HEK293 (cell line): ENCODE results near the gene WDFY2.

Experiments used
- KLF16 ChIP-seq: fragments of 450-650 bp; formaldehyde crosslinking; IDR thresholded peaks from 2 replicates; pipeline ENCODE4 v1.5.1; 2017; ENCODE audit warnings: missing biosample characterization, missing genetic modification characterization
- KLF9 ChIP-seq: fragments of 450-650 bp; formaldehyde crosslinking; IDR thresholded peaks from 2 replicates; pipeline ENCODE4 v1.5.1; 2016; ENCODE audit warnings: missing biosample characterization, missing genetic modification characterization, low read depth
- MEIS1 ChIP-seq: sonication (generic); formaldehyde crosslinking; IDR thresholded peaks from 2 replicates; pipeline ENCODE4 v1.8.1; 2022; ENCODE audit warnings: missing genetic modification reagents, mild to moderate bottlenecking, borderline replicate concordance
- YY1 ChIP-seq: fragments of 450-650 bp; formaldehyde crosslinking; IDR thresholded peaks from 2 replicates; pipeline ENCODE4 v1.5.1; 2018; ENCODE audit warnings: missing biosample characterization, missing genetic modification characterization
- ZNF114 ChIP-seq: fragments of 450-650 bp; formaldehyde crosslinking; IDR thresholded peaks from 2 replicates; pipeline ENCODE4 v1.5.0; 2017; ENCODE audit warnings: missing biosample characterization, missing genetic modification characterization
- ZNF184 ChIP-seq: fragments of 450-650 bp; IDR thresholded peaks from 2 replicates; pipeline ENCODE4 v1.5.1; 2018; ENCODE audit warnings: missing biosample characterization, mild to moderate bottlenecking, missing genetic modification characterization
- ZNF280C ChIP-seq: fragments of 450-650 bp; formaldehyde crosslinking; IDR thresholded peaks from 2 replicates; pipeline ENCODE4 v1.5.1; 2016; ENCODE audit warnings: missing biosample characterization, missing genetic modification characterization
- ZNF292 ChIP-seq: fragments of 450-650 bp; formaldehyde crosslinking; IDR thresholded peaks from 2 replicates; pipeline ENCODE4 v1.5.1; 2016; ENCODE audit warnings: low read depth, missing biosample characterization, missing genetic modification characterization, borderline replicate concordance
- ZNF585B ChIP-seq: fragments of 450-650 bp; formaldehyde crosslinking; IDR thresholded peaks from 2 replicates; pipeline ENCODE4 v1.5.1; 2016; ENCODE audit warnings: missing biosample characterization, missing genetic modification characterization
- ZNF596 ChIP-seq: fragments of 450-650 bp; IDR thresholded peaks from 2 replicates; pipeline ENCODE4 v1.5.0; 2018; ENCODE audit warnings: missing biosample characterization, mild to moderate bottlenecking, missing genetic modification characterization, moderate library complexity
- TF ChIP-seq, protein P1 (sequence below): fragments of 450-650 bp; formaldehyde crosslinking; IDR thresholded peaks from 2 replicates; pipeline ENCODE4 v1.5.1; 2016; ENCODE audit warnings: missing biosample characterization, missing genetic modification characterization

DNA sequence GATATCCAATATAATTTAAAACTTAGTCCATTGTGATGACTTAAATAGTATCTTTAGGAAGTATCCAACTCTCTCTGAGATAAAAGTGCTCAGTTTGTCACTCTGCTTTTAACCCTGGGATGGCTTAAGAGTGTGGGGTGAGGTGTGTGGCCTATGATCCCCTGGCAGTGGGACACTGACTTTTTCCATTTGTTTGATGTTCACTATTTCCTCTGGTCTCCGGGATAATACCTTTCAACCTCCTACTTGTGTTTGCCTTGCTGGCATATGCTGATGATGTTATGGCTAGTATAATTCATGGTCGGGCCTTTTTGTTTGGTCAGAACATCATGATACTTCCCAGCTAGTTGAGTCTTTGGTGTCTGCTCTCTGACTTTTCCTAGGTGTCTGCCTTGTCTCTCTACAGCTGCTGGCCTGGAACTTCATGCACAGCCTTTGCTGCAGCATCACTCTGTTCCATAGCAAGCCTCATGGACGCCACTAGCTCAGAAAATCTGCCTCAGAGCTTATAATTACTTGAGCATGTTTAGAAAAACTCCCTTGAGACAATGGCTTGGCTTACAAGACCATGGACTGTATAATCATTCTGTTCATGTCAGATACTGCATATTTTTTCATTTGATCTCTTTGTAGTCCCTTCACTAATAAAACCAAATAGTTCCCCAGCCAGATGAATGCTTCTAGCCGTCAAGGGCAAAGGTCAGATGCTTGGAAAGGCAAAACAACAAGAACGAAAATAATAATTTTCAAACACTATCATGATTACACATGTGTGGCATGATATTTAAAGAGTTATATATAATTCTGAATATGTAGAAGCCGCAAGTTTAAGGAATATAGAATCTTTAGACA is 75.2 kb downstream of the WDFY2 start:
- TF ChIP-seq, protein P1, sequence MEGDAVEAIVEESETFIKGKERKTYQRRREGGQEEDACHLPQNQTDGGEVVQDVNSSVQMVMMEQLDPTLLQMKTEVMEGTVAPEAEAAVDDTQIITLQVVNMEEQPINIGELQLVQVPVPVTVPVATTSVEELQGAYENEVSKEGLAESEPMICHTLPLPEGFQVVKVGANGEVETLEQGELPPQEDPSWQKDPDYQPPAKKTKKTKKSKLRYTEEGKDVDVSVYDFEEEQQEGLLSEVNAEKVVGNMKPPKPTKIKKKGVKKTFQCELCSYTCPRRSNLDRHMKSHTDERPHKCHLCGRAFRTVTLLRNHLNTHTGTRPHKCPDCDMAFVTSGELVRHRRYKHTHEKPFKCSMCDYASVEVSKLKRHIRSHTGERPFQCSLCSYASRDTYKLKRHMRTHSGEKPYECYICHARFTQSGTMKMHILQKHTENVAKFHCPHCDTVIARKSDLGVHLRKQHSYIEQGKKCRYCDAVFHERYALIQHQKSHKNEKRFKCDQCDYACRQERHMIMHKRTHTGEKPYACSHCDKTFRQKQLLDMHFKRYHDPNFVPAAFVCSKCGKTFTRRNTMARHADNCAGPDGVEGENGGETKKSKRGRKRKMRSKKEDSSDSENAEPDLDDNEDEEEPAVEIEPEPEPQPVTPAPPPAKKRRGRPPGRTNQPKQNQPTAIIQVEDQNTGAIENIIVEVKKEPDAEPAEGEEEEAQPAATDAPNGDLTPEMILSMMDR: no peak
- TF ChIP-seq MEIS1 (CRISPR knock-in tag) (no peak), ZNF596 (tag by site-specific recombination) (no peak), ZNF184 (tag by site-specific recombination) (no peak), ZNF292 (tag by site-specific recombination) (no peak), KLF16 (tag by site-specific recombination) (no peak), ZNF114 (no peak), YY1 (tag by site-specific recombination) (no peak), ZNF585B (tag by site-specific recombination) (no peak), KLF9 (tag by site-specific recombination) (no peak), ZNF280C (tag by site-specific recombination) (no peak)
